Spleen (tissue), 7 donors: Measurements from ENCODE around the gene FES.

Source experiments
- CTCF ChIP-seq, 11 experiments: fragments of 200-600 bp in 7 of 11; fragments of 450-650 bp in 4 of 11; sonication (generic) in 4 of 11; IDR thresholded peaks in 8 of 11; conservative IDR thresholded peaks in 3 of 11; 1 replicate in 7 of 11; 2 replicates in 4 of 11; pipeline versions ENCODE4 v1.4.0 to v1.8.0; 2016 to 2021; ENCODE audit warnings: antibody characterized with exemption in 11 of 11, inconsistent platforms in 4 of 11, mild to moderate bottlenecking in 1 of 11
- POLR2AphosphoS5 ChIP-seq, 3 donors: sonication (generic); formaldehyde crosslinking; IDR thresholded peaks; one replicate each; pipeline ENCODE4 v1.5.1; 2017; ENCODE audit warnings: antibody characterized with exemption in 3 of 3
- donor health status: DM: no; HTN: no; CAD: no; lungs with moderate emphysema.
- donor health status: DM: no; HTN: no; CAD: no.
- donor health status: DM: no; HTN: no; CAD: no.

GRCh38 chr15:90902040-90902839 lies 17.9 kb downstream of the FES start:
- TF ChIP-seq CTCF (IDR thresholded peaks at IDR 0.05 in 8 of 11, conservative IDR thresholded peaks at IDR 0.05 in 3 of 11), result peak; percentile 43 to 90 (median 83)
- peak; percentile 83 to 89 (median 86) for TF ChIP-seq POLR2AphosphoS5 (IDR thresholded peaks at IDR 0.05)
